ENCODE measurements around the gene PHF21A.

Gene PHF21A

DNA sequence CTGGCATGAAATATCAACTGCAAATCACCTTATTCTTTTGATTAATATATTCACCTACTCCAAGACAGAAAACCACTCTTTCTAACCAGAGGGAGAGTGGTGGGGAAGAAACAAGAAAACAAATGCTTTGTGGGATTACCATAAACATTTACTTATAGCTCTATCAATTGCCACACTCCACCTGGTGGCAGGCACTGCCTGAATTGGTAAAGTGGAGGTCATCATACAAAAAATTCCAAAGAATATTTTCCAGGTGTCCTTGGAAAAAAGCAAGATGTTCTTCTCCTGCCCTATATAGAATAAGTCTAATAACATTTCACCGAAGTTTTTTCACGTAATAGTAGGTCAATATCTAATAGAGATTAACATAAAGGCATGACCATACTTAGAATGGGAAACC is 45.3 kb downstream of the PHF21A start:
- DNase-seq (ENCODE audit: low read depth in 2 of 2) = no peak

GRCh38 chr11:46075168-46075567 is 46.1 kb downstream of the PHF21A start:
- DNase-seq (ENCODE audit: low read depth in 2 of 2) = no peak

- no peak for DNase-seq (ENCODE audit: low read depth in 2 of 2)
Measured at GRCh38 chr11:46073632-46074031, 47.6 kb downstream of the PHF21A start.

DNA sequence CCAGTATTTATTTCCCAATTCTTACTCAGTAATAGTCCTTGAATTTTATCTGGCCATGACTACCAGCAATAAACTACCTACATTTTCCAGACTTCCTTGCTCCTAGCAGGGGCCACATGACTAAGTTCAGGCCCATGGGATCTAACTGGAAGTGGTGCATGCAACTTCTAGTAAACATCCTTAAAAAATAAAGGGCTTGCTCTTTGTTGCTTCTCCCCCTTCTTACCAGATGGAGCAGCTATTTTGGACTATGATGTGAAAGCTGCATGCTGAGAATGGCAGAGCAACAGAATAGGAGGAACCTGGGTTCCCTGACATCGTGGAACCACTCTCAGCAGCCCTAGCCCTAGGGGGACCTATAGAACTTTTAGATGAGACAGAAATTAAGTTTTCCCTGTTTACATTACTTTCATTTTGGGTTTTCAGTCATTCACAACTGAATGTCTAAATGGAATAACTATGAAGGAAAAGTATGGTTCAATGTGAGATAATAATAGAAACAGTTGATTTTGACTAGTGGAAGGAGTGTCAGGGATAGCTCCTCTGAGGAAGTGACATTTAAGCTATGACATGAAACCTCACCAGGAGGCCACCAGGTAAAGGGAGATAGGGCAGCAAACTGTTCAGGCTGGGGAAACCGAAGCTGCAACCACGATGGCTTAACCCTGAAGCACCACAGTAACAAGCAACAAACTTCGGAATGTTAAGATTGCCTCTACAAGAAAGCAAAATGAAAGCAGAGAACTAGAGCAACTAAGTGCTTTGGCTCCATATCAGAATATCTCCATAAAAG is 48.9 kb downstream of the PHF21A start:
- no peak for DNase-seq (ENCODE audit: low read depth in 2 of 2)

DNA sequence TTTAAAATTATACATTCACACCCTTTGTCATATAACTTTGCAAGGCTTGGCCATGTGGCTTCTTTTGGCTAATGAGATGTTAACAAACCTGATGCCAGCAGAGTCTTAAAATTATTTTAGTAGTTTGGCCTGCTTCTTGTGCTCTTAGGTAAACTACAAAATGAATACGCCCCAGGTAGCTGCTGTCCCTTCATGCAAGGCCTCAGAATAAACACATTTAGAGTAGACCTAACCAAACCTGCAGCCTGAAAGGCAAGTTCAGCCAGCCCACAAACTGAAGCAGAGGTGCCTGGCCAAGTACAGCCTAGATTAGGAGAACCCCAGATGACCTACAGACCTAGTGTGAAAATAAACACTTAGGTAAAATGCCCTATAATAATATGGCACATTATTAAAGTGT is 50.2 kb downstream of the PHF21A start:
- DNase-seq (ENCODE audit: low read depth in 2 of 2) = no peak

GRCh38 chr11:46069595-46069994 is 51.7 kb downstream of the PHF21A start:
- DNase-seq (ENCODE audit: low read depth in 2 of 2) = no peak

GRCh38 chr11:46066335-46066734 is 54.9 kb downstream of the PHF21A start:
- DNase-seq (ENCODE audit: low read depth in 2 of 2) = no peak

GRCh38 chr11:46065681-46066080 is 55.6 kb downstream of the PHF21A start:
- no peak for DNase-seq (ENCODE audit: low read depth in 2 of 2)

GRCh38 chr11:46064221-46064620 is 57.0 kb downstream of the PHF21A start:
- no peak for DNase-seq (ENCODE audit: low read depth in 2 of 2)

DNA sequence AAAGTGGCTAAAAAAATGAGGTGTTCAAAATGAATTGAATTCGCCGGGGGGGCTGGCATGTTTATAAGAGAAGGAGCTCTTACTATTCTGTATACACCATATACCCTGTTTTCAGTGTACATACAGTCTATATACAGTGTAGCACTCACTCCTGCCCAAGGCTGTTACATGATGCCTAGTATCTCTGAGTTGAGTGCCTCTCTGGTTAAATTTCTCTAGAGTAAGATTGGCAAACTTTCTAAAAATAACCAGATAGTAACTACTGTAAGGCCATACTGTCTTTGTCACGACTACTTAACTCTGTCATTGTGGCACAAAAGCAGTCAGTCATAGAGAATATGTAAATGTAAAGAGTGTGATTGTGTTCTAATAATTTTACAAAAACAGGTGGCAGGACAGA is 58.1 kb downstream of the PHF21A start:
- DNase-seq (ENCODE audit: low read depth in 2 of 2) = no peak

DNA sequence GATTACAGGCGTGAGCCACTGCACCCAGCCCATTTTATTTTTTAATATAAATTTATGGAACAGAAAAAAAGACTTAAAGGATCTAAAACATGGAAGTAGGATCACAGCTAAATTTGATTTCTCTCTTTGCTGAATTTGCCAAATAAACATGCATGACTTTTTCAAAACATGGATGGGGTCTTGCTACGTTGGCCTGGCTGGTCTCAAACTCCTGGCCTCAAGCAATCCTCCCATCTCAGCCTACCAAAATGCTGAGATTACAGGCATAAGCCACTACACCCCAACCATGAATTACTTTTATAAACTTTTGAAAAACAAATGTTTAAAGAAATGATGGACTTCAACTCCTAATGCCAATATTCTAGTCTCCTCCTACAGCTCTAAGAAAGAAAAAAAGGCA is 61.2 kb downstream of the PHF21A start:
- no peak for DNase-seq (ENCODE audit: low read depth in 2 of 2)

DNA sequence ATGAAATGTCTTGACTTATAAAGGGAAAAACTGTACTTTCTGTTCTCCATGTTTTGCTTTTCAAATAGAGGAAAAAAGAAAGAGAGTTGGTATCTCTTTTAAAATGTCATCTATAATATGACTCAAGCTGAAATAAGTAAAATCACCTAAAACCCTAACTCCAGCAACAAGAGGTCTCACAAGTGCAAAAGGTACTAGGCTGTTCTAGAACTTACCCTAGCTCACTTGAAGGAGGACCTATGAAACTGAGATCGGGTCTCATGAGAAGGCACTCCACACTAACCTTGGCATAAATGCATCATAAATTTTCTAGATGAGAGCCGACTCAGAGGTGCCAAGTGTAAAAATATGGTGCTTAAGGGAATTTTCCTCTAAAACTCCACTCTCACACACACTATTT is 63.8 kb downstream of the PHF21A start:
- no peak for DNase-seq (ENCODE audit: low read depth in 2 of 2)

DNA sequence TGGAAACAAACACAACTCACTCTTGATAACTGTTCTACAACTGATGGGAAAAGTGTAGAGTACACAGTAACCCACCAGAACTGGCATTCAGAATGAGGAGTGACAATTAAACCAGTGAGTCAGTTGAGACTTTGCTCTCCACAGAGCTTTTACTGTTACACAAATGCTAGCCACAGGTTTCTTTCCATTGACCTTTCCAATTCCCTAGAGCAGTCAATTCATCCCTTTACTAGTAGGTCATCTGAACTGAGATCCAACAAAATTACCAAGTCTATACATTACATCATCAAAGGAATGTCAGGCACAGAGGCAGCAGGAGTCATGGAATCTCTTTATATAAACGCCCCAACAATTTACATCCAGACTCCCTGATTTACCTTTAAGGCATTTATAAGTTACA is 65.9 kb downstream of the PHF21A start:
- no peak for DNase-seq (ENCODE audit: low read depth in 2 of 2)

DNA sequence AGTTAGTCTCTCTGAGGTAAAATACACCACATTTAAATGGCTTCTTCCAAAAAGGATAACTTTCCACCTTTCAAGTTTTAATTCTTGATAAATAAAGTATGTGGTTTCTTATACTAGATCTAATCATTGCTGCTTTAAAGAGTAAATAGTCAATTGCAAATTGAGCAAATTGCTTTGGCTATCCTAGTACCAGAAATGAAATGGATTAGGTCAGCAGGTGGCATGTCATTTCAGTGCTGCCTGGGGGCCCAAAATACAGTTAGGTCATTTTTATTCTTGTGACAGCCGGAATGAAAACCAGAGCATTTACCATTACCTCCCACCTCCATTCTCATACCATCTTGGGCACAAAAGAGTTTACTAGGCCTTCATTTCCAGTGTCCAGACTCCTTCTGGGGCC is 70.2 kb downstream of the PHF21A start:
- DNase-seq (ENCODE audit: low read depth in 2 of 2) = no peak

- no peak for DNase-seq (ENCODE audit: low read depth in 2 of 2)
Measured at GRCh38 chr11:46050662-46051061, 70.6 kb downstream of the PHF21A start.

DNA sequence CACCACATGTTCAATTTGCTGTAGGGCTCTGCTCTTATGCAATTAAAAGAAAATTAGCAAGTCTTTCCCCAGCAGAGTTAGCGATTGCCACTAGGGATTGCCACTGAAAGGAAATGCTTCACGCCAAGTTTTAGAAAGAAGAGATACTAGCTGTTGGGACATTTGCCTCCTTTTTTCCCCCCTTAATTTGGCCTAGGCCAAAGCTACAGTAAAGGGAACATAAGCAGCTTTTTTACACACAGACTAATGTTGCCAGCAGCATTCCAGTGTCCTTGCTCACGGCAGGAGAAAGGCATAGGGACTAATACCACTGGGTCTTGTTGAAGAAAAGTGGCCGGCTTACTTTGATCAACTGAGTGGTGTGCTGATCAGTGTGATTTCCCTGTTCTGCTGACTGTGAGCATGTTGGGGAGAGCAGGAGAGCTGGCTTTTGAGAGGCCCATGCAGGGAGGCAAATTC is 71.2 kb downstream of the PHF21A start:
- DNase-seq (ENCODE audit: low read depth in 2 of 2) = no peak

DNA sequence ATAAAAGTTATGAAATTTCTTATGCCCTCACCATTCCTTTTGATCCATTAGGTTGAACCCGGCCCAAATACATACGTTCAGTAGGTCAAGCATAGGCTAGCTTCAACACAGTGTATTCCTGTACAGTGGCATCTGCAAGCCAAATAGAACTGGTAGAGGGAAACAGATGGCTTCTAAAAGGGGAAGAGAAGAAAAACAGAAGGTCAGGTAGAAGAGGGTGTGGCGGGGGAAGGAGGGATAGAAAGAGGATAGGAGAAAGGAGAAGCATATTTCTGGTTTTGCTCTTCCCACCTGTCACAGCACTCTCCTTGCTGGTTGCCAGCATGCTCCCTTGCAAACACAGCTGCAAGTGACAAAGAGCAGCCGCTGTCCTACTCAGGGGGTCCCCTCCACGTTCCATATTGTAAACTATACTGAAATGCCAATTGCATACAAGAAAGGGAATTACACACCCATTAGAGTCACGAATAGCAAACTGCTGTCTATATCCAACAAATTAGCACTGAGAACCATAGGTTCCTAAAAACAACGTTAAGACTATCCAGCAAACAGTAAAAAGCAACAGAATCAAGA is 71.8 kb downstream of the PHF21A start:
- DNase-seq (ENCODE audit: low read depth in 2 of 2) = no peak

- no peak for DNase-seq (ENCODE audit: low read depth in 2 of 2)
Measured at GRCh38 chr11:46048198-46048597, 73.1 kb downstream of the PHF21A start.

DNA sequence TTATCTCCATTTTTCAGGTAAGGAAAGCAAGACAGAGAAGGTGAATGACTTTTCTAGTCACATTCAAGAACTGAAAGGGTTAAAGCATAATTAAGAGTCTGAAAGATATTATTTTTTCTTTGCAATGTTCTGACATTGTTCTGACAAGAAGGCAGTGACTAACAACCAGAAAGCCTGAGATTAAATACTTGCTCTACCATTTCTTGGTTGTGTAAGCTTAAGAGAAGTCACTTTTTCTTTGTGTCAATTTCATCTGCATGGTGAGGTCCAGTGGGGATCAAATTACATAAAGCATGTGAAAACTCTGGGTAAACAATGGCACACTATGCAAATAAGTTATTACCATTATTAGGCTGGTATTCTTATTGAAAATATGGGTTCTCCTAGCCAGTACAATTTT is 73.7 kb downstream of the PHF21A start:
- no peak for DNase-seq (ENCODE audit: low read depth in 2 of 2)

DNA sequence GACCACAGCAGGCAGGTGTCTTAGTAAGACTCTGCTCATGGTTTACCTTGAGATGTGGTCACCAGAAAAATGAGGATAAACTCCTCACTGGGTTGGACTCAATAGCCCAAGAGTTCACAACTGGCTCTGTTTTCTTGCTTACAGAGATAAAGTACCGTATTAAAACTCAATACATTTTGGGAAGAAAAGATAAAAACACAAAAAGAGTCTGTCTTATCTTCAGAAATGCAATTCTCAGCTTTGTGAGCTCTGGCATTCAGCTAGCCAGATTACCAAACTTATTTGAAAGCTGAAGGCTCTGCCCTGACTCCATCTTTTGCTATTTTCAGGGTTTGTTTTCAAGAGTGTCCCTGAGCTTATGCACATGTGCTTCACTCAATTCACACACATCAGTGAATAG is 75.4 kb downstream of the PHF21A start:
- no peak for DNase-seq (ENCODE audit: low read depth in 2 of 2)

GRCh38 chr11:46044601-46045000 is 76.7 kb downstream of the PHF21A start:
- DNase-seq (ENCODE audit: low read depth in 2 of 2) = no peak

DNA sequence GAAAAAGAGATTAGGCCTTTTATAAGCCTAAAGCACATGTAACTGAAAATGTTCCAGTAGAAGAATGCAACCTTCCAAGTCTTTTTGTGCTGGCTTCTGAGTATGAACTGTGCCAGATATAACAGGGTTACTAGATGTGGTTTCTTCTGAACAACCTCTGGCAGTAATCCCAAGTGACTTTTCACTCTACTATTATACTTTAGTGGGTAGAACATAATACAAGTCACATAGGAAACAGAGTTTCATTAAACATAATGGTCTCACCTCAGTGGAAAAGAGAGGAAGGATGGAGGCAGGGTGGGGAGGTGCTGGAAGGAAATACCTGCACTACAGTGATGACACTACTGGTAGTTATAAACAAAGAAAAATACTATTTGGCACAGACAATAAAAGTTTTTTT is 81.3 kb downstream of the PHF21A start:
- no peak for DNase-seq (ENCODE audit: low read depth in 2 of 2)

DNA sequence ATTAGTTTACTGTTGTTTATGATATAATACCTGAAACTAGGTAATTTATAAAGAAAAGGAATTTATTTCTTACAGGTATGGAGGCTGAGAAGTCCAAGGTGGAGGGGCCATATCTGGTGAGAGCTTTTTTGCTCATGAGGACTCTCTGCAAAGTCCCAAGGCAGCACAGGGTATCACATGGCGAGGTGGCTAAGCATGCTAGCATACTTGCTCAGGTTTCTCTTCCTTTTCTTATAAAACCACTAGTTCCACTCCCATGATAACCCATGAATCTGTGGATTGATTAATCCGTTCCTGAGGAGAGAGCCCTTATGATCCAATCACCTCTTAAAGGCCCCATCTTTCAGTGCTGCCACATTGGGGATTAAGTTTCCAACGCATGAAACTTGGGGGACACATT is 82.7 kb downstream of the PHF21A start:
- no peak for DNase-seq (ENCODE audit: low read depth in 2 of 2)

DNA sequence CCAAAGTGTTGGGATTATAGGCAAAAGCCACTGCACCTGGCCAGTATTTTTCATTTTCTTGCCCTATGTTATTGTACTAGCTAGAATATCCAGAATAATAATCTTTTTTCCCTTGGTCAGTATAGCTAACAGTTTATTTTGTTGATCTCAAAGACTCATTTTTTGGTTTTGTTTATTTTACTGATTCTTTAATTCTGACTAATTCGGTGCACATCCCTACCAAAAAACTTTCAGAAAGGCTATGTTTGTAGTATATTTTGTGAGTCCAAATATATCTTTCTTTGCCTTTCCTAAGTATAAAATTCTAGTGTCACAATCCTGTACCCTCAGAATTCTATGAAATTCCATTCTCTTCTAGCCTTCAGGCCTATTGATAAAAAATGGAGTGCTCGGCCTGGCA is 84.3 kb downstream of the PHF21A start:
- DNase-seq (ENCODE audit: low read depth in 2 of 2) = no peak
